PC-9 (cell line): ENCODE measurements around the gene DNAAF3.

Experiments used
- CTCF ChIP-seq: fragments of 200-600 bp; sonication (generic); conservative IDR thresholded peaks from 2 replicates; pipeline ENCODE4 v1.6.1; 2017; ENCODE audit warnings: mixed run types, antibody characterized with exemption, mild to moderate bottlenecking, moderate library complexity
- EZH2 ChIP-seq: fragments of 200-600 bp; sonication (generic); IDR thresholded peaks from 2 replicates; pipeline ENCODE4 v1.8.0; 2017; ENCODE audit warnings: antibody characterized with exemption, low read depth

- TF ChIP-seq EZH2 (no peak), CTCF (no peak)
Measured at GRCh38 chr19:55158848-55159749, 7.3 kb downstream of the DNAAF3 start.
